ENCODE results near the gene SLC16A12.

- no peak for TF ChIP-seq CTCF (IDR thresholded peaks at IDR 0.05; ENCODE audit: low read length)
- no peak for TF ChIP-seq EZH2 (IDR thresholded peaks at IDR 0.05; ENCODE audit: borderline replicate concordance, low read length)
Observed at GRCh38 chr10:89475591-89475998, 59.8 kb downstream of the SLC16A12 start.

Data from OCI-LY1 (cell line).